GM19351 (cell line): Measurements from ENCODE around the gene TUBGCP5.
"Not testable (repeated sequence)": the region's sequence is repeated elsewhere in the genome, so short reads cannot be mapped to it uniquely, and the experiment has no call there.

ENCODE experiments used
- ATAC-seq: cut with Tn5 transposase; IDR thresholded peaks from one replicate; pipeline ENCODE4 v1.9.1; 2021; ENCODE audit warnings: mild to moderate bottlenecking, moderate library complexity; ENCODE audit not compliant: unreplicated experiment

Gene TUBGCP5

GRCh38 chr15:23039143-23039916 is at the start of gene TUBGCP5:
Gene TUBGCP5 (minus strand): TSS chr15:23039569. CDS start chr15:23039543, 26 bp downstream.
- peak; percentile 87 for ATAC-seq

DNA sequence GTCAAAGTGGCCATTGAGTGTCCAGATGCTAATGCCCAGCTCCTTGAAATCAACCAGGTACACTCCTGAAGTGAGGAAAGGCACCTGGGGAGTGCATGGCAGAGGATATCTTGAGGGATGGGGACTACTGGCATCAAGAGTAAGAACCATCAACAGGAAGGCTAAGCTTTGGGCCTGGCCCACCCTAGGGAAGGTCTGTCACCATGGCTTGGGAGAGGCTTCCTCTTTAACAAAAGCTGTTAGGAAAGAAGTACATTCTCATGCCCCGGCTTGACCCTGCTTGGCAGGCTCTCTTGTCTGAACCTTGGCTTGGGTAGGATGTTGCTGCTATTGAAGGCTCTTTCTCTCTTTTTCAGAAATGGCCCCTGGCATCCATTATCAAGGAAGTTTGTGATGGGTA is 43.7 kb upstream of the TUBGCP5 start:
- no peak for ATAC-seq

DNA sequence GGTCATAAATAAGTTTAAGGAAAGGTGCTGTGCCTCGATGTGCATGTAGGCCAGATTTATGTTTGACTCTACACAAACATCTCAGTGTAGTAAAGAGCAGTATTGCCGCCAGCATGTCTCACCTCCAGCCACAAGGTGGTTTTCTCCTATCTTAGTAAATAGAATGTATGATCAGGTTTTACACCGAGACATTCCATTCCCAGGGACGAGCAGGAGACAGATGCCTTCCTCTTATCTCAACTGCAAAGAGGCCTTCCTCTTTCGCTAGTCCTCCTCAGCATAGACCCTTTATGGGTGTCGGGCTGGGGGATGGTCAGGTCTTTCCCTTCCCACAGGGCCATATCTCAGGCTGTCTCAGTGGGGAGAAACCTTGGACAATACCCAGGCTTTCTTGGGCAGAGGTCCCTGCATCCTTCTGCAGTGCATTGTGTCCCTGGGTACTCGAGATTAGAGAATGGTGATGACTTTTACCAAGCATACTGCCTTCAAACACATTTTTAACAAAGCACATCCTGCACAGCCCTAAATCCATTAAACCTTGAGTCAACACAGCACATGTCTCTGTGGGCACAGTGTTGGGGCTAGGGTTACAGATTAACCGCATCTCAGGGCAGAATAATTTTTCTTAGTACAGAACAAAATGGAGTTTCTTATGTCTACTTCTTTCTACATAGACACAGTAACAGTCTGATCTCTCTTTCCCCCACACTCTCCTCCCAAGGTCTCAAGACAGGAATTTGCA is 42.8 kb upstream of the TUBGCP5 start:
- ATAC-seq, result not testable (repeated sequence)

GRCh38 chr15:23081271-23081670 is 41.9 kb upstream of the TUBGCP5 start:
- no peak for ATAC-seq

DNA sequence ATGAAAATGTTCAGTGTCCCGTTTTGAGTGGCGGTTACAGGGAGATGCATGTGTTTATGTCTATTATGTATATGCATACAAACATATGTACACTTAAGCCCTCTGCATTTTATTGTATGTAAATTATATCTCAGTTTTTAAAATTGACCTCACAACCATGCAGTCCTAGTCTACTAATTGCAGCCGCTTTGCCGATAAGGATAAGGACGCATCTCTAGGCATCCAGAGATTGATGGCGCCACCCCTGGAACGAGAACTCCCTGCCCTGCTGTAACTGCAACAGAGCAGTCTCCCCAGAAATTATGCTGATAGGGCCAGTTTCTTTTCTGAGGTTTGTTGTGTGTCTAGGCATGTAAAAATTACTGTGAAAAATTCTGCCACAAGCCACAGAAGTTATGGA is 40.4 kb upstream of the TUBGCP5 start:
- no peak for ATAC-seq

DNA sequence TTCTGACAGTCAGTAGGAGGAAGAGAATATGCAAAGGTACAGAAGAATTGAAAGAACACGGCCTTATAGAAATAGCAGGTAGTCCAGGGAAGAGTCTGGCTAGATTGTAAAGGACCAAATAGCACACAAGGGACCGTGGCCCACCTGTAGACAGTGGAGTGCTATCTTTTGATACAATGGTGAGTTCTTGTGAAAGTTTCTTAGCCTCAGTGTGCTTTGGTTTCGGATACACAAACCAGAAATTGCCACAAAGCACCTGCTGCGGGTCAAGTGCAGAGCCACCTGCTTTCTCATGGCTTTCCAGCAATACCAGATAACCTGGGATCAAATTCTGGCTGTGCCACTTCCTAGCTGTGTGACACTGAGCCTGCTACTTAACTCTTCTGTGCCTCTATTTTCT is 36.6 kb upstream of the TUBGCP5 start:
- no peak for ATAC-seq

DNA sequence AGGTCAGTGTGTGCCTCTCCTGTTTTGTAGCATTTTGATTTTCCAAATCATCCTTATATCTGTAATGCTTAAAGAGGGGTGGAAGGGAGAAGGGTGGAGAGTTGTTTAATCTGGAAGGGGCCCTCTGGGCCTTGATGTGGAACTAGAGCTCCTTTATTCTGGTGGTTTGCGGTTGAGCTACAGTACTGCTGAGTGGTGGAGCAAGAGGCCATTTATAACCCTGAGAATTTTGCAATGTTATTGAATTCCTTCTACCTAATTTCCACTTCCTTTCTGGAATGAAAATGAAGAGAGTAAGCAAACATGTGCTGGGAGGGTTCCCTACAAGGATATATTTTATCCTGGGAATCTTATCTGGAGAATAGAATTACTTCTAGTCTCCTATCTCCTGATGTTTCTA is 35.3 kb upstream of the TUBGCP5 start:
- no peak for ATAC-seq

- ATAC-seq, result no peak
Measured at GRCh38 chr15:23073890-23074646, 34.7 kb upstream of the TUBGCP5 start.

DNA sequence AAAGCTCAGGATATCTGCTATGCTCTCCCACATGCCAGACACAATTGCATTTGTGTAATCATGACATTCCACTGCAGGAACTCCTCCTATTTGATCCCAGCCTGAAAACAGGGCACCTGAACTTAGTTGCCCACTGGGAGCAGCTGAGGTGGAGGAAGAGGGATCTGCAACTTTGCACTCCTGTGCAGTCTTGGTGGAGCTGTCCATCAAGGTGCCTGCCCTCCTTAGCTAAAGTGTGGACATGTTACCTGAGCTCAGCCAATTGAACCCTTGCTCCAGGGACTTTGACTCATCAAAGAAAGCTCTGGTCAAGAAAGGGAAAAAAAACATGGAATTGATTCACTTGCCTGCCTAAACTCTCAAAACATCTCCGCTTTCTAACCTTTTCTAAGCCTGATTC is 33.3 kb upstream of the TUBGCP5 start:
- ATAC-seq, result no peak

GRCh38 chr15:23069496-23070166 is 30.3 kb upstream of the TUBGCP5 start:
- no peak for ATAC-seq

DNA sequence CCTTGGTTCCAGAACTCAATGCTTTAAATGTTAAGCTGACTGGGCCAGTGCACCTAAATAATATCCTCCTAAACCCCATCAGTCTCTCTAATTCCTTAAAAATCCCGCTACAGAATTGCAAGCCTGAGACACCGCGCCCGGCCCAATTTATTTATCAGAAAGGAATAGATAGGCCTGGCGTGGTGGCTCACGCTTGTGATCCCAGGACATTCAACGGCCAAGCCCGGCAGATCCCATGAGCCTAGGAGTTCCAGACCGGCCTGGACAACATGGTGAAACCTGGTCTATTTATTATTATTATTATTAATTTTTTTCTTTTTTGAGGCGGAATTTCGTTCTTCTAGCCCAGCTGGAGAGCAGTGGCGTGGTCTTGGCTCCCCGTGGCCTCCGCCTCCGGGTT is 28.0 kb upstream of the TUBGCP5 start:
- ATAC-seq, result no peak

- ATAC-seq, result no peak
Measured at GRCh38 chr15:23065836-23066235, 26.5 kb upstream of the TUBGCP5 start.

GRCh38 chr15:23064156-23064555 is 24.8 kb upstream of the TUBGCP5 start:
- no peak for ATAC-seq

- ATAC-seq, result no peak
Measured at GRCh38 chr15:23057707-23058106, 18.3 kb upstream of the TUBGCP5 start.

DNA sequence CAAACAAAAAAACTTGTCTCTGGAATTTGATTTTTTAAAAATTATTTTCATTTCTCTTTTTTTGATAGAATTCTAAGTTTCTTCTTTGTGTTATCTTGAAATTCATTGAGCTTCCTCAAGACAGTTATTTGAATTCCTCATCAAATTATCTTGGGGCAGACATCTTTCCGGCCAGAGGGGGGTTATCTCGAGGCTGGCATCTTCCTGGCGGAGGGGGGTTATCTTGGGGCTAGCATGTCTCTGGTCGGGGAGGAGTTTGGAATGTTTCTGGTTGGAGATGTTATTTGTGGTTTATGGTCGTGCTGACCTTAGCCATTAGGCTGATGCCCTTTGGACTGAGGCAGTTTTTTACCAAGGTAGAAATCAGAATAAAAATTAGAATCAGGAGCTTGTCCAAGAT is 15.9 kb upstream of the TUBGCP5 start:
- ATAC-seq, result no peak

DNA sequence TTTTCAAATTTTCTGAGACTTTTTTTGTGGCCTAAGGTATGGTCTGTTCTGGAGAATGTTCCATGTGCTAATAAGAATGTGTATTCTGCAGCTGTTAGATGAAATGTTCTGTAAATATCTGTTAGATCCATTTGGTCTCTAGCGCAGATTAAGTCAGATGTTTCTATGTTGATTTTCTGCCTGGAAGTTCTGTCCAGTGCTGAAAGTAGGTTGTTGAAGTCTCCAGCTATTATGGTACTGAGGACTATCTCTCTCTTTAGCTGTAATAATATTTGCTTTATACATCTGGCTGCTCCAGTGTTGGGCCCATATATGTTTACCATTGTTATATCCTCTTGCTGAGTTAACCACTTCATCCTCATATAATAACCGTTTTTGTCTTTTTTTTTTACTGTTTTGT is 13.2 kb upstream of the TUBGCP5 start:
- ATAC-seq, result no peak

DNA sequence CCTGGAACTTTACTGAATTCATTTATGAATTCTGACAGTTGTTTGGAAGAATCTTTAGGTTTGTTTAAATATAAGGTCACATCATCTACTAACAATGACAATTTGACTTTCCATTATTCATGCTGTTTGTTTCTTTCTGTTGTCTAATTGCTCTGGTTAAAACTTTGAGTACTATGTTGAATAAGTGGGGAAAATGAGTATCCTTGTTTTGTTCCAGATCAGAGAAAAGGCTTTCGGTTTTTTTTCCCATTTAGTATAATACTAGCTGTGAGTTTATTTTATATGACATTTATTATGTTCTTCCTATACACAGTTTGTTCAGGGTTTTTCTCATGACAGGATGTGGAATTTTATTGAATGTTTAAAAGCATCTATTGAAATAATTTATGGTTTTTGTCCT is 11.3 kb upstream of the TUBGCP5 start:
- ATAC-seq, result no peak

DNA sequence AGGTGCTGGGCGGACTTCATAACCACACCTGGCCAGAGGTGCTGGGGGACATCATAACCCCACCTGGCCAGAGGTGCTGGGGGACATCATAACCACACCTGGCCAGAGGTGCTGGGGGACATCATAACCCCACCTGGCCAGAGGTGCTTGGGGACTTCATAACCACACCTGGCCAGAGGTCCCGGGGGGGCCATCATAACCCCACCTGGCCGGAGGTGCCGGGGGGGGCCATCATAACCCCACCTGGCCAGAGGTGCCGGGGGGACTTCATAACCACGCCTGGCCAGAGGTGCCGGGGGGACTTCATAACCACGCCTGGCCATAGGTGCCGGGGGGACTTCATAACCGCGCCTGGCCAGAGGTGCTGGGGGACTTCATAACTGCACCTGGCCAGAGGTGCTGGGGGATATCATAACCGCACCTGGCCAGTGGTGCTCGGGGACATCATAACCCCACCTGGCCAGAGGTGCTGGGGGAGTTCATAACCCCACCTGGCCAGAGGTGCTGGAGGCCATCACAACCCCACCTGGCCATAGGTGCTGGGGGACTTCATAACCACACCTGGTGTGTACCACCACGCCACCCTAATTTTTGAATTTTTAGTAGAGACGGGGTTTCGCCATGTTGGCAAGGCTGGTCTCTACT is 10.7 kb upstream of the TUBGCP5 start:
- ATAC-seq, result no peak

GRCh38 chr15:23048572-23049282 is 9.4 kb upstream of the TUBGCP5 start:
- ATAC-seq, result not testable (repeated sequence)

GRCh38 chr15:23043987-23044386 is 4.6 kb upstream of the TUBGCP5 start:
- not testable (repeated sequence) for ATAC-seq
